Caco-2 (cell line): Measurements from ENCODE around the gene CNTN2. TPM values are rescaled to one million over a fixed set of nuclear protein-coding genes. Genes with fewer than 3 reads are reported as not detected.

ENCODE experiments used
- BruUV-seq: library from RNA; stranded (reverse); fragments of 400-500 nt; replicated peaks from 2 replicates; lab custom pipeline; 2021; lab: Mats Ljungman, UMichigan
- CTCF ChIA-PET: fragments of 300-600 bp; sonication (Branson Sonifier 250); formaldehyde crosslinking; loops from one replicate; lab custom pipeline; 2022; ENCODE audit warnings: antibody characterized with exemption; lab: Charles Lee
- POLR2A ChIA-PET: fragments of 300-600 bp; sonication (Branson Sonifier 250); formaldehyde crosslinking; loops from one replicate; lab custom pipeline; 2022; ENCODE audit warnings: antibody characterized with exemption; lab: Charles Lee
- DNase-seq, 2 experiments: peaks; one replicate each; pipeline versions ENCODE4 v3.0.0 to v3.0.0-alpha.2; 2020 to 2022
- H3K27me3 ChIP-seq: replicated peaks from 2 replicates; pipeline ENCODE4 v1.6.0; 2011; ENCODE audit warnings: low read length; ENCODE audit not compliant: control insufficient read depth, insufficient read depth
- H3K36me3 ChIP-seq: 2 replicates; pipeline ENCODE4 v1.5.1; 2011; ENCODE audit warnings: low read length; ENCODE audit not compliant: control insufficient read depth, insufficient read depth
- H3K4me1 ChIP-seq: fragments of 250-450 bp; sonication (Bioruptor Pico); 2 replicates; pipeline ENCODE4 v1.5.1; 2020; ENCODE audit warnings: mild to moderate bottlenecking
- H3K4me3 ChIP-seq: 2 replicates; pipeline ENCODE4 v1.5.1; 2011; ENCODE audit warnings: low read depth, mild to moderate bottlenecking, control low read depth, low read length
- H3K9me3 ChIP-seq: fragments of 250-450 bp; sonication (Bioruptor Pico); 2 replicates; pipeline ENCODE4 v1.5.1; 2020; ENCODE audit warnings: mild to moderate bottlenecking, moderate library complexity
- H3K27ac Mint-ChIP-seq: one replicate; pipeline ENCODE4 v1.8.0; 2022; ENCODE audit warnings: mixed read lengths; ENCODE audit not compliant: unreplicated experiment
- H3K27me3 Mint-ChIP-seq: one replicate; pipeline ENCODE4 v1.8.0; 2022; ENCODE audit warnings: mixed read lengths; ENCODE audit not compliant: insufficient read depth, unreplicated experiment
- H3K36me3 Mint-ChIP-seq: one replicate; pipeline ENCODE4 v1.8.0; 2022; ENCODE audit warnings: mild to moderate bottlenecking, mixed read lengths; ENCODE audit not compliant: insufficient read depth, unreplicated experiment
- H3K4me1 Mint-ChIP-seq: one replicate; pipeline ENCODE4 v1.8.0; 2022; ENCODE audit warnings: low read depth, mixed read lengths; ENCODE audit not compliant: unreplicated experiment
- H3K4me3 Mint-ChIP-seq: one replicate; pipeline ENCODE4 v1.8.0; 2022; ENCODE audit warnings: mild to moderate bottlenecking, moderate library complexity, mixed read lengths; ENCODE audit not compliant: unreplicated experiment
- H3K9me3 Mint-ChIP-seq: one replicate; pipeline ENCODE4 v1.8.0; 2022; ENCODE audit warnings: mixed read lengths; ENCODE audit not compliant: unreplicated experiment
- CTCF ChIP-seq, 2 experiments: fragments of 200-600 bp in 1 of 2; IDR thresholded peaks; 1 replicate in 1 of 2; 2 replicates in 1 of 2; pipeline versions ENCODE4 v1.5.1 to v1.8.0; 2011 to 2022; ENCODE audit warnings: antibody characterized with exemption in 1 of 2, control low read depth in 1 of 2, inconsistent platforms in 1 of 2, low read depth in 1 of 2, low read length in 1 of 2, mild to moderate bottlenecking in 1 of 2, moderate library complexity in 1 of 2; ENCODE audit not compliant: insufficient read depth in 1 of 2, severe bottlenecking in 1 of 2, unreplicated experiment in 1 of 2
- intact Hi-C: fragments of 100-400 bp; cut with micrococcal nuclease; formaldehyde crosslinking; loops from one replicate; pipeline ENCODE4 v1.10.0; 2022; ENCODE audit not compliant: unreplicated experiment
- total RNA-seq: library from RNA; stranded (reverse); gene quantifications from 2 replicates; pipeline ENCODE4 v1.2.3, GENCODE V29; 2022

The CNTN2 gene
- total RNA-seq, 1 experiment from 2014 or later = not detected

GRCh38 chr1:205065666-205066065 is 22.7 kb downstream of the CNTN2 start:
- CTCF ChIA-PET = interaction anchor here (0.9 to 1.0 kb wide), 2 partner anchors 66 to 190 kb away, joined by 4 to 5 read pairs; no protein-coding TSS in a partner anchor
- BruUV-seq = no TSS peak
- Histone ChIP-seq H3K9me3 (no peaks in the 10 kb centered on the region), H3K27me3 (no peaks in the 10 kb centered on the region), H3K4me1 (no peaks in the 10 kb centered on the region), H3K4me3 (no peak overlapping the region), H3K36me3 (no peaks in the 10 kb centered on the region)
- H3K27ac Mint-ChIP-seq = no peak overlapping the region
- no peak for TF ChIP-seq CTCF (IDR thresholded peaks at IDR 0.05; ENCODE audit: insufficient read depth in 1 of 2, low read depth in 1 of 2, low read length in 1 of 2, severe bottlenecking in 1 of 2, unreplicated experiment in 1 of 2)
- H3K4me1 Mint-ChIP-seq = no peaks in the 10 kb centered on the region
- H3K9me3 Mint-ChIP-seq = no peaks in the 10 kb centered on the region
- intact Hi-C loops = no loop called here
- POLR2A ChIA-PET = no interaction called here
- no peak for DNase-seq
- no peaks in the 10 kb centered on the region for H3K36me3 Mint-ChIP-seq
- peaks cover 2% of the 10 kb centered on the region for H3K27me3 Mint-ChIP-seq
- no peak overlapping the region for H3K4me3 Mint-ChIP-seq

- intact Hi-C loops = no loop called here
- no peaks in the 10 kb centered on the region for H3K36me3 ChIP-seq
- ChIA-PET POLR2A (no interaction called here), CTCF (interaction anchor here (0.9 to 1.0 kb wide), 3 partner anchors 67 to 189 kb away, joined by 3 to 5 read pairs (median 4); no protein-coding TSS in a partner anchor)
- Mint-ChIP-seq H3K27me3 (peaks cover 2% of the 10 kb centered on the region), H3K4me3 (no peak overlapping the region), H3K36me3 (no peaks in the 10 kb centered on the region), H3K4me1 (no peaks in the 10 kb centered on the region), H3K27ac (no peak overlapping the region), H3K9me3 (no peaks in the 10 kb centered on the region)
- no peak overlapping the region for H3K4me3 ChIP-seq
- H3K9me3 ChIP-seq = no peaks in the 10 kb centered on the region
- no peaks in the 10 kb centered on the region for H3K27me3 ChIP-seq
- peak in 1 of 2 experiments; percentile 29 for TF ChIP-seq CTCF (IDR thresholded peaks at IDR 0.05; ENCODE audit: insufficient read depth in 1 of 2, low read depth in 1 of 2, low read length in 1 of 2, severe bottlenecking in 1 of 2, unreplicated experiment in 1 of 2)
- H3K4me1 ChIP-seq = no peaks in the 10 kb centered on the region
- no peak for DNase-seq
- BruUV-seq = no TSS peak
These were observed 23.3 kb downstream of the CNTN2 start for GRCh38 chr1:205066141-205066818.

- H3K4me3 Mint-ChIP-seq = no peak overlapping the region
- BruUV-seq = no TSS peak
- Histone ChIP-seq H3K36me3 (no peaks in the 10 kb centered on the region), H3K4me1 (no peaks in the 10 kb centered on the region), H3K9me3 (no peaks in the 10 kb centered on the region), H3K27me3 (no peaks in the 10 kb centered on the region), H3K4me3 (no peak overlapping the region)
- CTCF ChIA-PET = interaction anchor here (0.9 kb wide), 1 partner anchor 78 kb away, joined by 3 read pairs; no protein-coding TSS in a partner anchor
- H3K27ac Mint-ChIP-seq = no peak overlapping the region
- H3K4me1 Mint-ChIP-seq = no peaks in the 10 kb centered on the region
- no peak for DNase-seq
- no peak for TF ChIP-seq CTCF (IDR thresholded peaks at IDR 0.05; ENCODE audit: insufficient read depth in 1 of 2, low read depth in 1 of 2, low read length in 1 of 2, severe bottlenecking in 1 of 2, unreplicated experiment in 1 of 2)
- no peaks in the 10 kb centered on the region for H3K36me3 Mint-ChIP-seq
- H3K27me3 Mint-ChIP-seq = peaks cover 2% of the 10 kb centered on the region
- no peaks in the 10 kb centered on the region for H3K9me3 Mint-ChIP-seq
- intact Hi-C loops = no loop called here
- POLR2A ChIA-PET = no interaction called here
These were observed 24.0 kb downstream of the CNTN2 start for GRCh38 chr1:205067031-205067430.
